GM12865 (cell line): ENCODE measurements around the gene CH25H.

Experiments used
- DNase-seq: peaks from one replicate; pipeline ENCODE4 v3.0.0; 2010; ENCODE audit warnings: low read depth
- H3K4me3 ChIP-seq: 2 replicates; pipeline ENCODE4 v1.5.1; 2011; ENCODE audit warnings: mild to moderate bottlenecking, low read depth, low read length, control low read depth
- TF ChIP-seq, protein P1 (sequence below): IDR thresholded peaks from 2 replicates; pipeline ENCODE4 v1.5.1; 2011; ENCODE audit warnings: low read length, control low read depth, low read depth, inconsistent platforms; ENCODE audit not compliant: insufficient read depth; ENCODE audit errors: missing control alignments

Gene CH25H

DNA sequence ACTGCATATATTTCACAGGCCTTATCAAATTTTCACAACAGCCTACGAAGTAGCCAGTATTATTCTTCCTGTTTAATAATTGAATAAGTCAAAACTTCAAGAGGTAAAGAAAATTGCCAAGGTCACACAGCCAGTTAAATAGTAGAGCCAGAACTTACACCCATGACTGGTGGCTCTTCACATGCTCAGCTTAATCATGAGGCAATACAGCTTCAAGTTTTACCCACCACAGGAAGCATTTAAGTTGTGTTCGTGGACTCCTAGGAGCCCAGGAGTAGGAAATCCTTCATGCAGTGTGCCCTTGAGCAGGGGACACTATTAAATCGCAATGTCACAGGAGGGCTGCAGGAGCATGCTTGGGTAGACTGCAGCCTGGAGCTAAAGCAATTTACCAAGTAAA lies 33.4 kb upstream of the CH25H start:
- no peak for DNase-seq
- TF ChIP-seq, protein P1, sequence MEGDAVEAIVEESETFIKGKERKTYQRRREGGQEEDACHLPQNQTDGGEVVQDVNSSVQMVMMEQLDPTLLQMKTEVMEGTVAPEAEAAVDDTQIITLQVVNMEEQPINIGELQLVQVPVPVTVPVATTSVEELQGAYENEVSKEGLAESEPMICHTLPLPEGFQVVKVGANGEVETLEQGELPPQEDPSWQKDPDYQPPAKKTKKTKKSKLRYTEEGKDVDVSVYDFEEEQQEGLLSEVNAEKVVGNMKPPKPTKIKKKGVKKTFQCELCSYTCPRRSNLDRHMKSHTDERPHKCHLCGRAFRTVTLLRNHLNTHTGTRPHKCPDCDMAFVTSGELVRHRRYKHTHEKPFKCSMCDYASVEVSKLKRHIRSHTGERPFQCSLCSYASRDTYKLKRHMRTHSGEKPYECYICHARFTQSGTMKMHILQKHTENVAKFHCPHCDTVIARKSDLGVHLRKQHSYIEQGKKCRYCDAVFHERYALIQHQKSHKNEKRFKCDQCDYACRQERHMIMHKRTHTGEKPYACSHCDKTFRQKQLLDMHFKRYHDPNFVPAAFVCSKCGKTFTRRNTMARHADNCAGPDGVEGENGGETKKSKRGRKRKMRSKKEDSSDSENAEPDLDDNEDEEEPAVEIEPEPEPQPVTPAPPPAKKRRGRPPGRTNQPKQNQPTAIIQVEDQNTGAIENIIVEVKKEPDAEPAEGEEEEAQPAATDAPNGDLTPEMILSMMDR, result no peak
- H3K4me3 ChIP-seq, result no peak overlapping the region

DNA sequence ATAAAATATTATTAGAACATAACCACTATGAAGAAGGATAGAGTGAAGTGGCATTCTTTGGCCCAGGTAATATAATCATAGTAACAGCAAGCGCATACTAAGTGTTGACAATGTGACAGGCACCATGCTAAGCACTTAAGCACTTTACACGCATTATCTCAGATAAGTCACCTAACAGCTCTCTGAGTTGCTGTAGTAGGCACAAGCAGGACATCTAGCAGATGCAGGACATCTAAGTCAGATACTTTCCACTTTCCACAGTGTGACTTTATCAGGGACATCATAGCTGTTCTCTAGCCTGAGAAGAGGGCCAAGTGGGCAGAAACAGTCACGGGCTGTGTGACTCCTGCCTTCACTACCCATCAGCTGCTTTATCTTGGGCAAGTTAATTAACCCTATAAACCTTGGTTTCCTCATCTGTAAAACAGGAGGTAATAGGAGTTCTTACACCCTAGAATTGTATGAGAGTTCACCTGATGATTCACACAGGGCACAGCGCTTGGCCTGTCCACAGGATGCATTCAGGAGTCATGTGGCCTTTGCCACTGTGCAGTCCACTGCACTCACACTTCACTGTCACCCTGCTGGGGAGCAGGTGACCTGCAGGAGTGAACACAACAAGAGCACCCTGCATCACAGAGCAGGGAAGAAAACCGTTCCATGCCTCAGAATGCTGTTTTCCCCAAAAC lies 32.0 kb upstream of the CH25H start:
- DNase-seq, result no peak
- TF ChIP-seq, protein P1, result no peak
- no peak overlapping the region for H3K4me3 ChIP-seq

DNA sequence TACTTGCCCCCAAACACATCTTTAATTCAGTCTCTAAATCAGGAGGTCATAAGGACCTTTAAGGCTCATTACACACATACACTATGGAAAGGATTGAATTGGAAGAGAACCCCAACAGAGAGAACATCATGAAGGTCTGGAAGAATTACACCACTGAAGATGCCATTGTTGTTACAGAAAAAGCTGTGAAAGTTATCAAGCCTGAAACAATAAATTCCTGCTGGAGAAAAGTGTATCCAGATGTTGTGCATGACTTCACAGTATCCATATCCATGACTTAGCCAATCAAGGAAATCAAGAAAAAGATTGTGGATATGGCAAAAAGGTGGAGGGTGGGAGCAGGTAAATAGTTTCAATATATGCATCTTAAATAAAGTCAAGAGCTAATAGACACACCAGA lies 30.7 kb upstream of the CH25H start:
- DNase-seq, result no peak
- TF ChIP-seq, protein P1, result no peak
- H3K4me3 ChIP-seq, result no peak overlapping the region

DNA sequence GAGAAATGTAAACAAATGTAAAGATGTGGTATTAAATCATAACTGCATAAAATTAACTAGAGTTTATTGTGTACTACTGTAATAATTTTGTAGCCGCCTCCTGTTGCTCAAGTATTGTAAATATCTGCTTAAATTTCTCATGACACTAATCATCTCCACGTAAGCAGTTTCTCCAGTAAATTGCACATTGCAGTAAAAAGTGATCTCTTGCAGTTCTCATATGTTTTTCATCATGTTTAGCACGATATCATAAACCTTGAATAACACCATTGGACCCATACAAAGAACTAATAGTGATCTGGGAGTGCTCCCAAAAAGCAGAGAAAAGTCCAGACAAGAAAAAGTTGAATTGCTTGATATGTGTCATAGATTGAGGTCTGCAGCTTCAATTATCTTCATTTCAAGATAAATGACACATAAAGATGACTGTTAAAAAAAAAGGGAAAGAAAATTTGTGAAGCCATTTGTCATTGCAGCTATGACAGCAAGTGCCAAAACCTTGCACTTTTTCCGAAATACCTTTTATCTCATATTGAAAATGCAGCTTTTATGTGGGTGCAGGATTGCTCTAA lies 29.2 kb upstream of the CH25H start:
- no peak overlapping the region for H3K4me3 ChIP-seq
- TF ChIP-seq, protein P1, result no peak
- DNase-seq, result no peak

DNA sequence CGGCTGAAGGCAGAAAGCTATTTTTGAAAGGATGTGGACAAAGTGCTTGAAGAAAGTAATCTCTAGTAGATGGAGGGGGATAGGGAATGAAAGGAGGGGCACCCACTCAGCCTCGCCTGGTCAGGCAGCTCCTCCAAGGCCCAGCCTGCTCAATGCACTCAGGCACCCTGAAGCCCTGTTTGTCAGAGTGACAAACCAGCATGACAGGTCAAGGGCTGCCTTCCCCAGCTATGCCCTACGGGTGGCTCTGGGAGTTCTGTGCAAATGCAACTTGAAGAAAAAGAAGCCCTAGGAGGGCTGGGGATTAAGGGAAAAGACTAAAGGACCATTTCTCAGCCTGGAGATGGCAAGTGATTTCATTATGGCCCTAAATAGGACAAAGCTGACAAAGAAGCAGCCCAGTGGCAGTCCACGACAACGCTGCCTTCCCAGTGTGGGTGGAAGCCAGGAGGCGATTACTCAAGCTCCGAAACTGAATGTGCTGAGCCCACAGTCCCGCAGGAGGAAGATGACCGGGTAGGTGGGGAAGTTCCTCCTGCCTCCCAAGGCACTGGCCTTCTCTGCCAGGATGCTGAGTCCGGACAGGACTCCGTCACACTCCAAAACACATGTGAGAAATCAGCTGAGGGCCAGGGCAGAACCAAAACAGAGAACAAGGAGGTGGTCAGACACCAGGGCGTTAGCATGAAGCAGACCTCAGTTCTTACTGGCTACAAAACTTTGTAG lies 28.1 kb upstream of the CH25H start:
- no peak for DNase-seq
- no peak overlapping the region for H3K4me3 ChIP-seq
- TF ChIP-seq, protein P1, result no peak

DNA sequence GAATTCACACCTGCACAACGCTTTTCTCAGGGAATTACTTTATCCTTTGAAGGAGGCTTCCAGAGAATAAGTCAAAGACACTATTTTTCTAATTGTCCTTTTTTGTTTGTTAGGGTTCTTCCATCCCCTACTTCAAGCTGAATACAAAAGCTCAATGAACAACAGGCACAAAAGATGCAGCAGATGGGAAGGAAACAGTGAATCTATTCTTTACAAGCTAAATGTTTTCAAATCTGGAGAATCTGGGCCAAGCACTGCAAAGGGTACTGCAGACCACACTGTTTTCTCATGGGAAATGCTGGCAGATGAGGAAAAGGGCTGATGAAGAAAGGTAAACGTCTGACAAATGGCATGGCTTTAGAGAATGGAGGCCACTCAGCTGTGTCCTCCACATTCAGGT lies 25.9 kb upstream of the CH25H start:
- DNase-seq, result no peak
- TF ChIP-seq, protein P1, result no peak
- no peak overlapping the region for H3K4me3 ChIP-seq
